Testis (tissue), 2 donors: Measurements from ENCODE around the gene CCT4.

Experiments
- CTCF ChIP-seq, 3 experiments: fragments of 450-650 bp in 2 of 3; fragments of 200-600 bp in 1 of 3; sonication (generic) in 1 of 3; IDR thresholded peaks; one replicate each; pipeline ENCODE4 v1.5.1; 2016 to 2019; ENCODE audit warnings: antibody characterized with exemption in 3 of 3, mild to moderate bottlenecking in 2 of 3, moderate library complexity in 1 of 3
- POLR2A ChIP-seq: fragments of 450-650 bp; IDR thresholded peaks from one replicate; pipeline ENCODE4 v1.6.1; 2017; ENCODE audit warnings: antibody characterized with exemption, mild to moderate bottlenecking, moderate library complexity

DNA sequence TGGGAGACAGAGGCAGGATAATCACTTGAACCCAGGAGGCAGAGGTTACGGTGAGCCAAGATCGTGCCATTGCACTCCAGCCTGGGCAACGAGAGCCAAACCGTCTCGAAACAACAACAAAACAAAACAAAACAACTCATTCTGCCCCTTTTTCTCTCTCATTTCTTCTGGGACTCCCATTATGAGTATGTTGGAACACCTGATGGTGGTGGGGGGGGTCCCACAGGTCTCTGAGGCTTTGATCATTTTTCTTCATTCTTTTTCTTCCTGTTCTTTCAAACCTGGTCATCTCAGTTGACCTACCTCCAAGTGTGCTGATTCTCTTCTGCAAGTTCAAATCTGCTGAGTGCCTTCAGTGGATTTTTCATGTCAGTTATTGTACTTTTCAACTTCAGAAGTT is 26.4 kb downstream of the CCT4 start:
- no peak for TF ChIP-seq CTCF (IDR thresholded peaks at IDR 0.05)
- no peak for TF ChIP-seq POLR2A
